ENCODE measurements around the gene CEACAM5.
A peak's percentile ranks its signal among the peaks of the same experiment; 100 is the strongest.
"Not testable (repeated sequence)": the region's sequence is repeated elsewhere in the genome, so short reads cannot be mapped to it uniquely, and the experiment has no call there.

CEACAM5 gene

GRCh38 chr19:41740415-41741243 lies 32.2 kb downstream of the CEACAM5 start:
- DNase-seq: no peak

- DNase-seq: no peak
These were observed 32.8 kb downstream of the CEACAM5 start for GRCh38 chr19:41741244-41741554.

- no peak for DNase-seq
These were observed 36.4 kb downstream of the CEACAM5 start for GRCh38 chr19:41744850-41745249.

- no peak for DNase-seq
These were observed 37.3 kb downstream of the CEACAM5 start for GRCh38 chr19:41745756-41746155.

GRCh38 chr19:41746593-41747227 lies 38.3 kb downstream of the CEACAM5 start:
- DNase-seq: peak; percentile 5

GRCh38 chr19:41748012-41748411 lies 39.6 kb downstream of the CEACAM5 start:
- no peak for DNase-seq

- not testable (repeated sequence) for DNase-seq
These were observed 42.1 kb downstream of the CEACAM5 start for GRCh38 chr19:41750248-41751134.

- DNase-seq: peak; percentile 59
These were observed 44.7 kb downstream of the CEACAM5 start for GRCh38 chr19:41753159-41753558.

- peak; percentile 48 for DNase-seq
These were observed 45.6 kb downstream of the CEACAM5 start for GRCh38 chr19:41753936-41754529.

GRCh38 chr19:41755328-41755913 lies 47.0 kb downstream of the CEACAM5 start, which contains the start of gene CEACAM6:
Gene CEACAM6 (plus strand): TSS chr19:41755530. CDS start chr19:41755639, 109 bp downstream.
- DNase-seq: no peak

GRCh38 chr19:41758846-41759245 lies 50.4 kb downstream of the CEACAM5 start:
- DNase-seq: no peak

- no peak for DNase-seq
These were observed 58.7 kb downstream of the CEACAM5 start for GRCh38 chr19:41767115-41767514.

GRCh38 chr19:41768105-41768504 lies 59.7 kb downstream of the CEACAM5 start:
- DNase-seq: not testable (repeated sequence)

GRCh38 chr19:41769608-41770007 lies 61.2 kb downstream of the CEACAM5 start:
- no peak for DNase-seq

GRCh38 chr19:41771410-41771809 lies 63.0 kb downstream of the CEACAM5 start:
- no peak for DNase-seq

GRCh38 chr19:41774515-41774980 lies 66.1 kb downstream of the CEACAM5 start:
- peak; percentile 25 for DNase-seq

GRCh38 chr19:41776700-41777099 lies 68.3 kb downstream of the CEACAM5 start:
- no peak for DNase-seq
